GM23248 (cell line): ENCODE results near the gene EHD4. TPM values are rescaled to one million over a fixed set of nuclear protein-coding genes. Genes with fewer than 3 reads are reported as not detected.

Experiments used
- DNase-seq: peaks from one replicate; pipeline ENCODE4 v3.0.0-alpha.2; 2015
- H2AFZ ChIP-seq: fragments of 200-600 bp; sonication (generic); 2 replicates; pipeline ENCODE4 v1.6.1; 2016; ENCODE audit warnings: antibody characterized with exemption
- H3F3A ChIP-seq: fragments of 200-600 bp; sonication (generic); 2 replicates; pipeline ENCODE4 v1.6.1; 2016; ENCODE audit warnings: mild to moderate bottlenecking, antibody characterized with exemption, mixed run types; ENCODE audit not compliant: insufficient read depth
- H3K27ac ChIP-seq: fragments of 200-600 bp; sonication (generic); 2 replicates; pipeline ENCODE4 v1.5.1; 2016; ENCODE audit warnings: mild to moderate bottlenecking
- H3K27me3 ChIP-seq: fragments of 200-600 bp; sonication (generic); replicated peaks from 2 replicates; pipeline ENCODE4 v1.6.1; 2016; ENCODE audit warnings: mild to moderate bottlenecking; ENCODE audit not compliant: insufficient read depth
- H3K36me3 ChIP-seq: fragments of 200-600 bp; sonication (generic); 2 replicates; pipeline ENCODE4 v1.6.1; 2016; ENCODE audit warnings: low read depth, mild to moderate bottlenecking
- H3K4me1 ChIP-seq: fragments of 200-600 bp; sonication (generic); 2 replicates; pipeline ENCODE4 v1.6.1; 2016; ENCODE audit warnings: mild to moderate bottlenecking; ENCODE audit not compliant: insufficient read depth
- H3K4me2 ChIP-seq: fragments of 200-600 bp; sonication (generic); one replicate; pipeline ENCODE4 v1.6.1; 2016; ENCODE audit warnings: mild to moderate bottlenecking; ENCODE audit not compliant: unreplicated experiment
- H3K4me3 ChIP-seq: fragments of 200-600 bp; sonication (generic); 2 replicates; pipeline ENCODE4 v1.5.1; 2016; ENCODE audit warnings: mild to moderate bottlenecking
- H3K79me2 ChIP-seq: fragments of 200-600 bp; sonication (generic); 2 replicates; pipeline ENCODE4 v1.6.1; 2016; ENCODE audit warnings: mild to moderate bottlenecking; ENCODE audit not compliant: insufficient read depth
- H3K9ac ChIP-seq: fragments of 200-600 bp; sonication (generic); 2 replicates; pipeline ENCODE4 v1.6.1; 2016; ENCODE audit warnings: mild to moderate bottlenecking
- H3K9me2 ChIP-seq: fragments of 200-600 bp; sonication (generic); 2 replicates; pipeline ENCODE4 v1.6.1; 2016; ENCODE audit warnings: mixed run types, mild to moderate bottlenecking, moderate library complexity; ENCODE audit not compliant: insufficient read depth
- H3K9me3 ChIP-seq: fragments of 200-600 bp; sonication (generic); one replicate; pipeline ENCODE4 v1.6.1; 2017; ENCODE audit warnings: low read depth
- H4K20me1 ChIP-seq: fragments of 200-600 bp; sonication (generic); 2 replicates; pipeline ENCODE4 v1.6.0; 2016; ENCODE audit not compliant: insufficient read depth
- EZH2 ChIP-seq: fragments of 200-600 bp; sonication (generic); IDR thresholded peaks from 2 replicates; pipeline ENCODE4 v1.6.1; 2018; ENCODE audit warnings: antibody characterized with exemption, mild to moderate bottlenecking; ENCODE audit not compliant: insufficient read depth, poor library complexity, severe bottlenecking
- EZH2phosphoT487 ChIP-seq: fragments of 200-600 bp; sonication (generic); IDR thresholded peaks from 2 replicates; pipeline ENCODE4 v1.6.1; 2018; ENCODE audit warnings: antibody characterized with exemption, moderate library complexity, mild to moderate bottlenecking, low read depth; ENCODE audit not compliant: insufficient read depth
- WGBS, 2 experiments: methylation state at CpG; one replicate each; pipeline ENCODE4 v1.1.6; 2015 to 2017; ENCODE audit warnings: low lambda C conversion rate in 2 of 2, low coverage in 1 of 2; ENCODE audit errors: missing lambda C conversion rate in 2 of 2; 5-methylcytosine and 5-hydroxymethylcytosine counted together
- in situ Hi-C: fragments of 300-500 bp; cut with MboI; formaldehyde crosslinking; loops from 2 replicates; pipeline ENCODE4 v1.15.0; 2020
- polyA plus RNA-seq: library from polyadenylated mRNA; unstranded; fragments of >200 nt; fragmentation: Nextera tagmentation; extraction: Ambion mirVana; gene quantifications from 2 replicates; pipeline ENCODE4 v1.2.1, GENCODE V29; 2016
- total RNA-seq: library from RNA; depleted of rRNA; stranded (reverse); fragments of >200 nt; shearing (Covaris generic); gene quantifications from 2 replicates; pipeline ENCODE4 v1.2.3, GENCODE V29; 2014

The EHD4 gene
- total and polyA plus RNA-seq, 2 experiments from 2014 or later: 17.7 to 18.7 TPM

GRCh38 chr15:41997845-41998244, 25.5 kb upstream of the EHD4 start:
- in situ Hi-C loops: no loop called here

DNA sequence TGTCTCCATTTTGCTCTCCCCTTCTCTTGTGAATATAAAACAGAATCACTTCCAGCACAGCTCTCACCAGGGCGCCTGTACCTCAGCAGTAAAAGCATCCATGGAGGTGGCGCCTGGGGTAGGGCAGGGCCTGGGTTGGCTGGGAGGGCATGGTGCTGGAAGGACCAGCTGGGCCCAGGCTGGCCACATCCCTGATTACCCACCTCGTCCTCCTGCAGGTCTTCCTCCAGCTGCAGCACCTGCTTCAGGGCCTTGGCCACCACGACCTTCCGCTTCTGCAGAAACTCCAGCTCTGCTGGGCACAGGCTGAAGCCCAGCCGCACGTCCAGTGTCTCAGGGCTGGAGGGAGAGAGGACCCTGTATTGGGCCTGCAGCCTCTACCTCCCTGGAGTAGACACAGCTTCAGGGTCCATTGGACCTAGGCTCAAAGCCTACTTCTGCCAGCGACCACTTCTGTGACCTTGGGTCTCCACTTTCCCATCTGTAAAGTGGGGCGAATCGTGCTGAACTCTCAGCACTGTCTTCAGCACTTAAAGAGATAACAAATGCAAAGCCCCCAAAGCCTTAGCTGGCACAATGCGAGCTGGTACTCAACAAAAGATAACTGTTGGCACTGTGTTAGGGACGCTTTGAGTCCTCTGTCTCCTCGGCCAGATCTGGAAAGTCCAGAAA, 24.7 kb upstream of the EHD4 start:
- WGBS, 2 experiments: 75 to 79% methylated on average over 13 of the region's 13 CpGs
- H3K27me3 ChIP-seq: peaks cover 16% of the 10 kb centered on the region
- DNase-seq: no peak

More at GRCh38 chr15:41997845-41998244, 25.5 kb upstream of the EHD4 start:
- Histone ChIP-seq H3K27me3 (peaks cover 24% of the 10 kb centered on the region), H2AFZ (no peak overlapping the region), H3K36me3 (no peaks in the 10 kb centered on the region), H3K4me3 (no peak overlapping the region), H3K27ac (no peak overlapping the region), H4K20me1 (no peaks in the 10 kb centered on the region), H3K9me2 (no peaks in the 10 kb centered on the region), H3K4me1 (no peaks in the 10 kb centered on the region), H3K9ac (no peak overlapping the region), H3K79me2 (no peaks in the 10 kb centered on the region), H3F3A (no peaks in the 10 kb centered on the region), H3K9me3 (no peaks in the 10 kb centered on the region), H3K4me2 (no peak overlapping the region)
- WGBS, 2 experiments: 79 to 85% methylated on average over 3 of the region's 3 CpGs
- DNase-seq: no peak
- TF ChIP-seq EZH2 (no peak), EZH2phosphoT487 (no peak)

DNA sequence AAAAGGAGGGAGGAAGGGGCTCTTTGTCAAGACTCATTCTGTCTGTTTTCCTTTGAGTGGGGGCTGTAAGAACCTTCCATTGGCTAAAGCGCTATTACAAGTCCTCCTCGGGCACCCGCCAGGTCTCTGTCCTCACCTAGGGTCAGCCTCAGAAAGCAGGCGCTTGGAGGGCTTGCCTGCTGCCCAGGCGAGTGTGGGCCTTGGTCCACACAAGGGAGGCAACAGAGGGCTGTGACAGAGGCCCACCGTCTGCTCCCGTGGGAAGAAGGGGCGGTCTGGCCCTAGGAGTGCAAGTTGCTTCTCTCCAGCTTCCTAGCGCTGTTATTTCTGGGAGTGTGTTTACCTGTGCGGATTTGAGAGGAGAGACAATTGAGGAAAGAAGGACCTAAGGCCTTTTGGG, 24.0 kb upstream of the EHD4 start:
- Histone ChIP-seq H3K9me2 (no peaks in the 10 kb centered on the region), H3K79me2 (no peaks in the 10 kb centered on the region), H3K27ac (no peak overlapping the region), H3K4me1 (no peaks in the 10 kb centered on the region), H3K36me3 (no peaks in the 10 kb centered on the region), H3K4me3 (no peak overlapping the region), H3K9ac (no peak overlapping the region), H3F3A (no peaks in the 10 kb centered on the region), H4K20me1 (no peaks in the 10 kb centered on the region), H3K4me2 (no peak overlapping the region), H3K9me3 (no peaks in the 10 kb centered on the region), H2AFZ (no peak overlapping the region), H3K27me3 (peaks cover 14% of the 10 kb centered on the region)
- no peak for DNase-seq
- TF ChIP-seq EZH2phosphoT487 (no peak), EZH2 (no peak)
- 82 to 87% methylated on average over 10 of the region's 10 CpGs for WGBS, 2 experiments
- in situ Hi-C loops: no loop called here

More for the DNA sequence above, 24.7 kb upstream of the EHD4 start:
- no peaks in the 10 kb centered on the region for H3K9me2 ChIP-seq
- no peaks in the 10 kb centered on the region for H3F3A ChIP-seq
- H4K20me1 ChIP-seq: no peaks in the 10 kb centered on the region
- H3K4me3 ChIP-seq: no peak overlapping the region
- H3K4me1 ChIP-seq: no peaks in the 10 kb centered on the region
- H3K36me3 ChIP-seq: no peaks in the 10 kb centered on the region
- no peak overlapping the region for H2AFZ ChIP-seq
- H3K79me2 ChIP-seq: no peaks in the 10 kb centered on the region
- TF ChIP-seq EZH2 (no peak), EZH2phosphoT487 (no peak)
- H3K9me3 ChIP-seq: no peaks in the 10 kb centered on the region
- in situ Hi-C loops: no loop called here
- H3K27ac ChIP-seq: no peak overlapping the region
- no peak overlapping the region for H3K9ac ChIP-seq
- no peak overlapping the region for H3K4me2 ChIP-seq

- Histone ChIP-seq H3K9me2 (no peaks in the 10 kb centered on the region), H3K4me3 (no peak overlapping the region), H3F3A (no peaks in the 10 kb centered on the region), H3K4me2 (no peak overlapping the region), H3K27me3 (peaks cover 5% of the 10 kb centered on the region), H3K79me2 (no peaks in the 10 kb centered on the region), H3K9ac (no peak overlapping the region), H4K20me1 (no peaks in the 10 kb centered on the region), H2AFZ (no peak overlapping the region), H3K4me1 (no peaks in the 10 kb centered on the region), H3K27ac (no peak overlapping the region), H3K36me3 (no peaks in the 10 kb centered on the region), H3K9me3 (no peaks in the 10 kb centered on the region)
- TF ChIP-seq EZH2 (no peak), EZH2phosphoT487 (no peak)
- no peak for DNase-seq
- WGBS, 2 experiments: 87 to 93% methylated on average over 7 of the region's 7 CpGs
- in situ Hi-C loops: no loop called here
Observed at GRCh38 chr15:41995476-41995855, 23.1 kb upstream of the EHD4 start.
